K562 (cell line): ENCODE data around the gene BBLN. TPM values are rescaled to one million over a fixed set of nuclear protein-coding genes. Genes with fewer than 3 reads are reported as not detected.
A peak's percentile ranks its signal among the peaks of the same experiment; 100 is the strongest.

Experiments used
- C11orf30 ChIP-seq: fragments of 450-650 bp; IDR thresholded peaks from 2 replicates; pipeline ENCODE4 v1.6.1; 2016; ENCODE audit warnings: low read depth, mild to moderate bottlenecking
- CAMTA2 ChIP-seq: fragments of 250-450 bp; sonication (Bioruptor Pico); conservative IDR thresholded peaks from 2 replicates; pipeline ENCODE4 v1.5.1; 2022
- CREB1 ChIP-seq, 2 experiments: sonication (generic) in 1 of 2; formaldehyde crosslinking in 1 of 2; IDR thresholded peaks; 2 replicates each; pipeline versions ENCODE4 v1.6.1 to v1.8.0; 2012 to 2022; ENCODE audit warnings: inconsistent platforms in 1 of 2, mild to moderate bottlenecking in 1 of 2, missing genetic modification reagents in 1 of 2, moderate library complexity in 1 of 2
- FOXA1 ChIP-seq: fragments of 450-650 bp; IDR thresholded peaks from 2 replicates; pipeline ENCODE4 v1.6.1; 2016; ENCODE audit warnings: mild to moderate bottlenecking, borderline replicate concordance
- MEIS2 ChIP-seq: fragments of 450-650 bp; IDR thresholded peaks from 2 replicates; pipeline ENCODE4 v1.6.1; 2014; ENCODE audit warnings: mild to moderate bottlenecking; ENCODE audit not compliant: partially characterized antibody
- NCOA1 ChIP-seq: fragments of 450-650 bp; IDR thresholded peaks from 2 replicates; pipeline ENCODE4 v1.6.1; 2016; ENCODE audit warnings: low read depth
- PKNOX1 ChIP-seq: fragments of 450-650 bp; IDR thresholded peaks from 2 replicates; pipeline ENCODE4 v1.6.1; 2016
- SNRNP70 ChIP-seq: fragments of 200-400 bp; formaldehyde crosslinking; optimal IDR thresholded peaks from 2 replicates; pipeline ENCODE3; 2017; ENCODE audit warnings: low read depth, low read length
- SPI1 ChIP-seq: IDR thresholded peaks from 2 replicates; pipeline ENCODE4 v1.6.1; 2011; ENCODE audit warnings: low read depth, low read length, control low read depth, borderline replicate concordance
- ZNF347 ChIP-seq: fragments of 450-650 bp; formaldehyde crosslinking; IDR thresholded peaks from 2 replicates; pipeline ENCODE4 v1.4.0; 2020; ENCODE audit warnings: low read depth, mild to moderate bottlenecking, moderate library complexity
- polyA plus RNA-seq, 8 experiments: library from polyadenylated mRNA; depleted of rRNA in 4 of 8; stranded (reverse) in 5 of 8; unstranded in 3 of 8; fragments of >200 nt; fragmentation: Nextera tagmentation in 2 of 8; fragmentation: Illumina TruSeq in 1 of 8; extraction: Ambion mirVana in 2 of 8; extraction: Trizol in 1 of 8; gene quantifications; 2 replicates each; pipeline versions ENCODE4 v1.2.1 to v1.2.3, GENCODE V29; 2011 to 2014; ENCODE audit warnings: inconsistent platforms in 1 of 8, missing spikeins in 1 of 8
- total RNA-seq, 7 experiments: library from RNA; depleted of rRNA in 6 of 7; stranded (reverse); fragments of >200 nt in 6 of 7; fragmentation: Illumina TruSeq in 2 of 7; extraction: Trizol in 2 of 7; gene quantifications; 2 replicates each; pipeline versions ENCODE4 v1.2.1 to v1.2.3, GENCODE V29; 2011 to 2021; ENCODE audit warnings: low replicate concordance in 1 of 7
- TF ChIP-seq, protein P1 (sequence below), 2 experiments: fragments of 150-350 bp in 1 of 2; IDR thresholded peaks; 2 replicates each; pipeline ENCODE4 v1.6.1; 2012 to 2016; ENCODE audit warnings: low read depth in 2 of 2, low read length in 2 of 2, mild to moderate bottlenecking in 1 of 2, moderate library complexity in 1 of 2
- TF ChIP-seq, protein P2 (sequence below): fragments of 250-450 bp; sonication (Bioruptor Pico); IDR thresholded peaks from 2 replicates; pipeline ENCODE4 v1.5.0; 2020; ENCODE audit warnings: mild to moderate bottlenecking, borderline replicate concordance
- TF ChIP-seq, protein P3 (sequence below): sonication (generic); formaldehyde crosslinking; IDR thresholded peaks from 2 replicates; pipeline ENCODE4 v1.8.0; 2022; ENCODE audit warnings: missing genetic modification reagents, mild to moderate bottlenecking, moderate library complexity, borderline replicate concordance
- TF ChIP-seq, protein P4 (sequence below): sonication (generic); formaldehyde crosslinking; IDR thresholded peaks from 2 replicates; pipeline ENCODE4 v1.8.0; 2023; ENCODE audit warnings: mild to moderate bottlenecking, missing genetic modification reagents

BBLN gene
- total and polyA plus RNA-seq, 9 of the 15 experiments (the other 6 are each of a cell fraction or from before 2014, with no cell fraction given) = 4.2 to 331 (median 87.1) TPM

GRCh38 chr9:128136816-128137793 lies 23.0 kb upstream of the BBLN start (continued):
- TF ChIP-seq, protein P1, sequence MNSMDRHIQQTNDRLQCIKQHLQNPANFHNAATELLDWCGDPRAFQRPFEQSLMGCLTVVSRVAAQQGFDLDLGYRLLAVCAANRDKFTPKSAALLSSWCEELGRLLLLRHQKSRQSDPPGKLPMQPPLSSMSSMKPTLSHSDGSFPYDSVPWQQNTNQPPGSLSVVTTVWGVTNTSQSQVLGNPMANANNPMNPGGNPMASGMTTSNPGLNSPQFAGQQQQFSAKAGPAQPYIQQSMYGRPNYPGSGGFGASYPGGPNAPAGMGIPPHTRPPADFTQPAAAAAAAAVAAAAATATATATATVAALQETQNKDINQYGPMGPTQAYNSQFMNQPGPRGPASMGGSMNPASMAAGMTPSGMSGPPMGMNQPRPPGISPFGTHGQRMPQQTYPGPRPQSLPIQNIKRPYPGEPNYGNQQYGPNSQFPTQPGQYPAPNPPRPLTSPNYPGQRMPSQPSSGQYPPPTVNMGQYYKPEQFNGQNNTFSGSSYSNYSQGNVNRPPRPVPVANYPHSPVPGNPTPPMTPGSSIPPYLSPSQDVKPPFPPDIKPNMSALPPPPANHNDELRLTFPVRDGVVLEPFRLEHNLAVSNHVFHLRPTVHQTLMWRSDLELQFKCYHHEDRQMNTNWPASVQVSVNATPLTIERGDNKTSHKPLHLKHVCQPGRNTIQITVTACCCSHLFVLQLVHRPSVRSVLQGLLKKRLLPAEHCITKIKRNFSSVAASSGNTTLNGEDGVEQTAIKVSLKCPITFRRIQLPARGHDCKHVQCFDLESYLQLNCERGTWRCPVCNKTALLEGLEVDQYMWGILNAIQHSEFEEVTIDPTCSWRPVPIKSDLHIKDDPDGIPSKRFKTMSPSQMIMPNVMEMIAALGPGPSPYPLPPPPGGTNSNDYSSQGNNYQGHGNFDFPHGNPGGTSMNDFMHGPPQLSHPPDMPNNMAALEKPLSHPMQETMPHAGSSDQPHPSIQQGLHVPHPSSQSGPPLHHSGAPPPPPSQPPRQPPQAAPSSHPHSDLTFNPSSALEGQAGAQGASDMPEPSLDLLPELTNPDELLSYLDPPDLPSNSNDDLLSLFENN (IDR thresholded peaks at IDR 0.05; ENCODE audit: low read depth in 2 of 2, low read length in 2 of 2) = no peak
- no peak for TF ChIP-seq FOXA1
- peak; percentile 95 for TF ChIP-seq MEIS2
- TF ChIP-seq, protein P2, sequence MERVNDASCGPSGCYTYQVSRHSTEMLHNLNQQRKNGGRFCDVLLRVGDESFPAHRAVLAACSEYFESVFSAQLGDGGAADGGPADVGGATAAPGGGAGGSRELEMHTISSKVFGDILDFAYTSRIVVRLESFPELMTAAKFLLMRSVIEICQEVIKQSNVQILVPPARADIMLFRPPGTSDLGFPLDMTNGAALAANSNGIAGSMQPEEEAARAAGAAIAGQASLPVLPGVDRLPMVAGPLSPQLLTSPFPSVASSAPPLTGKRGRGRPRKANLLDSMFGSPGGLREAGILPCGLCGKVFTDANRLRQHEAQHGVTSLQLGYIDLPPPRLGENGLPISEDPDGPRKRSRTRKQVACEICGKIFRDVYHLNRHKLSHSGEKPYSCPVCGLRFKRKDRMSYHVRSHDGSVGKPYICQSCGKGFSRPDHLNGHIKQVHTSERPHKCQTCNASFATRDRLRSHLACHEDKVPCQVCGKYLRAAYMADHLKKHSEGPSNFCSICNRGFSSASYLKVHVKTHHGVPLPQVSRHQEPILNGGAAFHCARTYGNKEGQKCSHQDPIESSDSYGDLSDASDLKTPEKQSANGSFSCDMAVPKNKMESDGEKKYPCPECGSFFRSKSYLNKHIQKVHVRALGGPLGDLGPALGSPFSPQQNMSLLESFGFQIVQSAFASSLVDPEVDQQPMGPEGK = no peak
- no peak for TF ChIP-seq ZNF347
- TF ChIP-seq, protein P3, sequence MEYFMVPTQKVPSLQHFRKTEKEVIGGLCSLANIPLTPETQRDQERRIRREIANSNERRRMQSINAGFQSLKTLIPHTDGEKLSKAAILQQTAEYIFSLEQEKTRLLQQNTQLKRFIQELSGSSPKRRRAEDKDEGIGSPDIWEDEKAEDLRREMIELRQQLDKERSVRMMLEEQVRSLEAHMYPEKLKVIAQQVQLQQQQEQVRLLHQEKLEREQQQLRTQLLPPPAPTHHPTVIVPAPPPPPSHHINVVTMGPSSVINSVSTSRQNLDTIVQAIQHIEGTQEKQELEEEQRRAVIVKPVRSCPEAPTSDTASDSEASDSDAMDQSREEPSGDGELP (CRISPR knock-in tag) = no peak
- TF ChIP-seq PKNOX1 = peak; percentile 94
- TF ChIP-seq SPI1 = no peak
- TF ChIP-seq C11orf30 = peak; percentile 31
- TF ChIP-seq SNRNP70 = no peak
- no peak for TF ChIP-seq CAMTA2 (CRISPR knock-in tag)
- no peak for TF ChIP-seq NCOA1
- peak; percentile 68 for TF ChIP-seq CREB1 (IDR thresholded peaks at IDR 0.05)
- peak; percentile 62 for TF ChIP-seq CREB1 (CRISPR knock-in tag; IDR thresholded peaks at IDR 0.05)
- TF ChIP-seq, protein P4, sequence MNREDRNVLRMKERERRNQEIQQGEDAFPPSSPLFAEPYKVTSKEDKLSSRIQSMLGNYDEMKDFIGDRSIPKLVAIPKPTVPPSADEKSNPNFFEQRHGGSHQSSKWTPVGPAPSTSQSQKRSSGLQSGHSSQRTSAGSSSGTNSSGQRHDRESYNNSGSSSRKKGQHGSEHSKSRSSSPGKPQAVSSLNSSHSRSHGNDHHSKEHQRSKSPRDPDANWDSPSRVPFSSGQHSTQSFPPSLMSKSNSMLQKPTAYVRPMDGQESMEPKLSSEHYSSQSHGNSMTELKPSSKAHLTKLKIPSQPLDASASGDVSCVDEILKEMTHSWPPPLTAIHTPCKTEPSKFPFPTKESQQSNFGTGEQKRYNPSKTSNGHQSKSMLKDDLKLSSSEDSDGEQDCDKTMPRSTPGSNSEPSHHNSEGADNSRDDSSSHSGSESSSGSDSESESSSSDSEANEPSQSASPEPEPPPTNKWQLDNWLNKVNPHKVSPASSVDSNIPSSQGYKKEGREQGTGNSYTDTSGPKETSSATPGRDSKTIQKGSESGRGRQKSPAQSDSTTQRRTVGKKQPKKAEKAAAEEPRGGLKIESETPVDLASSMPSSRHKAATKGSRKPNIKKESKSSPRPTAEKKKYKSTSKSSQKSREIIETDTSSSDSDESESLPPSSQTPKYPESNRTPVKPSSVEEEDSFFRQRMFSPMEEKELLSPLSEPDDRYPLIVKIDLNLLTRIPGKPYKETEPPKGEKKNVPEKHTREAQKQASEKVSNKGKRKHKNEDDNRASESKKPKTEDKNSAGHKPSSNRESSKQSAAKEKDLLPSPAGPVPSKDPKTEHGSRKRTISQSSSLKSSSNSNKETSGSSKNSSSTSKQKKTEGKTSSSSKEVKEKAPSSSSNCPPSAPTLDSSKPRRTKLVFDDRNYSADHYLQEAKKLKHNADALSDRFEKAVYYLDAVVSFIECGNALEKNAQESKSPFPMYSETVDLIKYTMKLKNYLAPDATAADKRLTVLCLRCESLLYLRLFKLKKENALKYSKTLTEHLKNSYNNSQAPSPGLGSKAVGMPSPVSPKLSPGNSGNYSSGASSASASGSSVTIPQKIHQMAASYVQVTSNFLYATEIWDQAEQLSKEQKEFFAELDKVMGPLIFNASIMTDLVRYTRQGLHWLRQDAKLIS (CRISPR knock-in tag) = no peak
